Left ventricle myocardium inferior (tissue), 1 donor: ENCODE results near the gene FCN3. TPM values are rescaled to one million over a fixed set of nuclear protein-coding genes. Genes with fewer than 3 reads are reported as not detected.

Source experiments
- DNase-seq: peaks from one replicate; pipeline ENCODE4 v3.0.0-alpha.2; 2020
- H3K27ac ChIP-seq: fragments of 200-600 bp; replicated peaks from 2 replicates; pipeline ENCODE4 v1.8.0; 2021
- H3K27me3 ChIP-seq: fragments of 200-600 bp; 2 replicates; pipeline ENCODE4 v1.8.0; 2021; ENCODE audit warnings: low read depth
- H3K36me3 ChIP-seq: fragments of 200-600 bp; 2 replicates; pipeline ENCODE4 v1.8.0; 2021
- H3K4me1 ChIP-seq: fragments of 200-600 bp; 2 replicates; pipeline ENCODE4 v1.8.0; 2021
- H3K4me3 ChIP-seq: fragments of 200-600 bp; 2 replicates; pipeline ENCODE4 v1.8.0; 2021; ENCODE audit warnings: mild to moderate bottlenecking, moderate library complexity
- H3K9me3 ChIP-seq: fragments of 200-600 bp; replicated peaks from 2 replicates; pipeline ENCODE4 v1.8.0; 2021
- intact Hi-C: fragments of 100-400 bp; cut with micrococcal nuclease; formaldehyde crosslinking; loops from one replicate; pipeline ENCODE4 v1.11.0; 2022
- total RNA-seq: library from RNA; stranded (reverse); fragmentation: NEBNext Ultra II Directional; extraction: Animal tissue kit (Norgen Biotek cat#: 25700); gene quantifications from one replicate; pipeline ENCODE4 v1.2.1, GENCODE V29; 2021
- TF ChIP-seq, protein P1 (sequence below): fragments of 200-600 bp; IDR thresholded peaks from 2 replicates; pipeline ENCODE4 v1.8.0; 2021; ENCODE audit warnings: antibody characterized with exemption, mild to moderate bottlenecking, borderline replicate concordance
- donor health status: DM: no; HTN: yes; CAD: no; lungs with severe emphysema.

FCN3 gene
- total RNA-seq, 1 donor from 2014 or later = 27.3 TPM

DNA sequence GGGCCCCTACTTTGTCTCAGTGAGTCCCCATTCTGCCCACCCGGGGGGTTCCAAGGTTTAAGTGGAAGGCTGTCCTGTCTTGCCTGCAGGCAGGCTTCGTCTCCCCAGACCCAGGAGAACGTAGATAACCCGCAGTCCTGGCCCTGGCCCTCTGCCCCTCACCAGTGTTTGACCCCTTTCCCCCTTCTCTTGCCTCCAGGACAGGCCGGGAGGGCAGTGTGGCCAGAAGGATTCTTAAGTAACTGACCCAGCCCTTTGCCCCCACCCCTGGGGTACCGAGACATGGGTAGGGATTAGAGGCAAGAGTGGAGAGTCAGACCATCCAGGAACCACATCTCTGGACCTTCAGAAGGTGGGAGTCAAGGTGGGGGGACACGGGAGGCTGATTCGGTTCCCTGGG lies 43.8 kb downstream of the FCN3 start:
- Histone ChIP-seq H3K36me3 (peaks cover 57% of the 10 kb centered on the region), H3K27me3 (no peaks in the 10 kb centered on the region), H3K4me3 (no peak overlapping the region), H3K27ac (peak overlapping the region; percentile 68), H3K4me1 (peaks cover 54% of the 10 kb centered on the region), H3K9me3 (no peaks in the 10 kb centered on the region)
- DNase-seq = no peak
- intact Hi-C loops = no loop called here
- TF ChIP-seq, protein P1, sequence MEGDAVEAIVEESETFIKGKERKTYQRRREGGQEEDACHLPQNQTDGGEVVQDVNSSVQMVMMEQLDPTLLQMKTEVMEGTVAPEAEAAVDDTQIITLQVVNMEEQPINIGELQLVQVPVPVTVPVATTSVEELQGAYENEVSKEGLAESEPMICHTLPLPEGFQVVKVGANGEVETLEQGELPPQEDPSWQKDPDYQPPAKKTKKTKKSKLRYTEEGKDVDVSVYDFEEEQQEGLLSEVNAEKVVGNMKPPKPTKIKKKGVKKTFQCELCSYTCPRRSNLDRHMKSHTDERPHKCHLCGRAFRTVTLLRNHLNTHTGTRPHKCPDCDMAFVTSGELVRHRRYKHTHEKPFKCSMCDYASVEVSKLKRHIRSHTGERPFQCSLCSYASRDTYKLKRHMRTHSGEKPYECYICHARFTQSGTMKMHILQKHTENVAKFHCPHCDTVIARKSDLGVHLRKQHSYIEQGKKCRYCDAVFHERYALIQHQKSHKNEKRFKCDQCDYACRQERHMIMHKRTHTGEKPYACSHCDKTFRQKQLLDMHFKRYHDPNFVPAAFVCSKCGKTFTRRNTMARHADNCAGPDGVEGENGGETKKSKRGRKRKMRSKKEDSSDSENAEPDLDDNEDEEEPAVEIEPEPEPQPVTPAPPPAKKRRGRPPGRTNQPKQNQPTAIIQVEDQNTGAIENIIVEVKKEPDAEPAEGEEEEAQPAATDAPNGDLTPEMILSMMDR = no peak

DNA sequence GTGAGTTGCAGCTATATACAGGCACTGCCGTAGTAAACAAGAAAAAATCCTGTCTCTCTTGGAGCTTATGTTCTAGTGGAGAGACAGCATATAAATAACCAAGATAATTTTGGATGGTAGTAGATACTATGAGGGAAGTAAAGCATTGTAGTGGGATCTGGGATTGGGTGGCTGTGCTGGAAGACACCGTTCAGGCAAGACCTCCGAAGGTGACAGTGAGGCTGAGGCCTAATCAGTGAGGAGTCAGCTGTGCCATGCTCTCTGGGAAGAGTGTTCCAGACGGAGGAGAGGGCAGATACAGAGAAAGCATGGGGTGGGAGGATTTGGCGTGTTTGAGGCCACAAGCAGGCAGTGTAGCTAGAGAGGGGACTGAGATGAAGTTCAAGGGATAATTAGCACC lies 46.7 kb downstream of the FCN3 start:
- Histone ChIP-seq H3K27ac (peak overlapping the region; percentile 63), H3K9me3 (no peaks in the 10 kb centered on the region), H3K27me3 (no peaks in the 10 kb centered on the region), H3K36me3 (peaks cover 45% of the 10 kb centered on the region), H3K4me3 (no peak overlapping the region), H3K4me1 (peaks cover 78% of the 10 kb centered on the region)
- no peak for DNase-seq
- intact Hi-C loops = no loop called here
- TF ChIP-seq, protein P1 = no peak

DNA sequence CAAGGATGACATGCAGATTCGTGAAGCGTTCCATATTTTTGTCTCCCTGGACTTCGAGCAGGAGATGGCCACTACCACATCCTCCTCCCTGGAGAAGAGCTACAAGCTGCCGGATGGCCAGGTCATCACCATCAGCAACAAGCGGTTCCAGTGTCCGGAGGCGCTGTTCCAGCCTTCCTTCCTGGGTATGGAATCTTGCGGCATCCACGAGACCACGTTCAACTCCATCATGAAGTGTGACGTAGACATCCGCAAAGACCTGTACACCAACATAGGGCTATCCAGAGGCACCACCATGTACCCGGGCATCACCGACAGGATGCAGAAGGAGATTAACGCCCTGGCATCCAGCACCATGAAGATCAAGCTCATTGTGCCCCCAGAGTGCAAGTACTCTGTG lies 49.3 kb downstream of the FCN3 start:
- H3K4me3 ChIP-seq = no peak overlapping the region
- intact Hi-C loops = no loop called here
- H3K9me3 ChIP-seq = no peaks in the 10 kb centered on the region
- TF ChIP-seq, protein P1 = no peak
- H3K36me3 ChIP-seq = peaks cover 26% of the 10 kb centered on the region
- DNase-seq = no peak
- H3K4me1 ChIP-seq = peaks cover 76% of the 10 kb centered on the region
- peak overlapping the region; percentile 63 for H3K27ac ChIP-seq
- H3K27me3 ChIP-seq = no peaks in the 10 kb centered on the region

DNA sequence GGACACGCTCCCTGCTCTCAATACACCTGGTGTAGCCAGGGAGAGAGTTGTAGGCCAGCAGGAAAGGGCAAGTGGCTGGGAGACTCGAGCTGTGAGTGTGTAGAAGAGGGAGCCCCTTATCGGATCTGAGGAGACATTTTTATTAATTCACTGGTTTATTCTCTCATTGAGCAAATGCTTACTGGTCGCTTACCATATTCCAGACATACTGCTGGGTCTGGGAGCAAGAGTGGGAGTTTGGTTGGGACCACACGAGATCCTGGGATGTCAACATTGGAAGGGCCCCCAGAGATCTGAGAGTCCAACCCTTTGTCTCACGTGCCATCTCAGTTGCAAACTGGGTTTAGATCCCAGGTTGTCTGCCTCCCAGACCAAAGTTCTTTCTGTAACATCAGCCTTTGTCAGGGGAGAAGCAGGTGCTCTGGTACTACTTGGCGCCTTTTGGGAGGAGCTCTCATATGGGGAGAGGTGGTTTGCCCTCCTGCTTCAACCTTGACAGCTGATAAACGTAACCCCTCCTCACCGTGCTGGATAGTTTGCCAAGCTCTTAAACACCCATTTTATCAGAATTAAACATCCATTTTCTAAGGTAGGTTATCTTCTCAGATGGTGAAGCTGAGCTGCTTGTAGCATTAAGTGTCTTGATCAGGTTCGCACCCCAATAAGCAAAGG lies 51.9 kb downstream of the FCN3 start:
- Histone ChIP-seq H3K4me1 (peaks cover 60% of the 10 kb centered on the region), H3K4me3 (peak overlapping the region; percentile 82), H3K36me3 (peaks cover 22% of the 10 kb centered on the region), H3K9me3 (no peaks in the 10 kb centered on the region), H3K27me3 (no peaks in the 10 kb centered on the region), H3K27ac (peak overlapping the region; percentile 91)
- DNase-seq = no peak
- intact Hi-C loops = no loop called here
- TF ChIP-seq, protein P1 = no peak

DNA sequence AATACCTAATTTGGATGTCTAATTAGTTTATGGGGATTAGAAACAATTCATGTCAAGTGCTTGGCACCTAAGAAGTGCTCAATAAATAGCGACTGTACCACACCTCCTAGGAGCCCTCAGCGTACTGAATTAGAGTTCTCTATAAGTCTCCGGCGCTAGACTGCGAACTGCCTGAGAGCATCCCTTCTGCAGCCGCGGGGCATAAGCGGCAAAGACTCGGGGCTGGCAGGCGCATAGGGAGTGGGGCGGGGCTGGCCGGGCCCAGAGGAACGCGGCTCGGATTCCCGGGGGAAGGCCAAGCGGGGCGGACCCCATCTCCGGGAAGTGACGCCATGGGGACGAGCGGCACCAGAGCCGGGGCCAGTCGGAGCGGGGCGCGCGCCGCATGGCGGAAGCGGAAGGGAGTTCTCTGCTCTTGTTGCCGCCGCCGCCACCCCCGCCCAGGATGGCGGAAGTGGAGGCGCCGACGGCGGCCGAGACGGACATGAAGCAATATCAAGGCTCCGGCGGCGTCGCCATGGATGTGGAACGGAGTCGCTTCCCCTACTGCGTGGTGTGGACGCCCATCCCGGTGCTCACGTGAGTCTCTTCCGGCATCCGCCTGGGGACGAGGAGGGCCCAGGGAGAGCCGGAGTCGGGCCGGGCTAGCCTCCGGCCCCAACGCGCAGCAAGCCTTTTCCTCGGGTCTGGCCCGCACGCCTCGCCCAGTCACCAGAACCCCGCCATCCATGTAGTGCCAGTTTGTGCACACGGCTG lies 52.6 kb downstream of the FCN3 start, which contains the start of gene TMEM222:
TSS of gene TMEM222 (plus strand) at position 351 of the 756 bp plus-strand sequence. CDS start at position 386, 35 bp downstream.
- Histone ChIP-seq H3K9me3 (no peaks in the 10 kb centered on the region), H3K4me1 (peaks cover 53% of the 10 kb centered on the region), H3K4me3 (peak within 1 kb of the TSS; percentile 82), H3K27me3 (no peaks in the 10 kb centered on the region), H3K36me3 (peaks cover 22% of the 10 kb centered on the region), H3K27ac (peak within 1 kb of the TSS; percentile 91)
- intact Hi-C loops = no loop called here
- peak; percentile 98 for DNase-seq
- TF ChIP-seq, protein P1 = peak; percentile 47

Other genes starting within 250 kb of the FCN3 start
- 19.5 TPM for gene SLC9A1, start 219.7 kb downstream of the FCN3 start, total RNA-seq
- 61.1 TPM for gene WDTC1, start 140.2 kb downstream of the FCN3 start, total RNA-seq
- gene TMEM222, start 52.7 kb downstream of the FCN3 start, total RNA-seq = 19.4 TPM
- 1.1 TPM for gene SYTL1, start 32.8 kb downstream of the FCN3 start, total RNA-seq
- 45.2 TPM for gene MAP3K6, start 7.9 kb downstream of the FCN3 start, total RNA-seq
- gene CD164L2, start 8.5 kb upstream of the FCN3 start, total RNA-seq = not detected
- gene GPR3, start 17.8 kb upstream of the FCN3 start, total RNA-seq = 0.16 TPM
- gene WASF2, start 115.3 kb upstream of the FCN3 start, total RNA-seq = 51.2 TPM
- gene AHDC1, start 229.3 kb upstream of the FCN3 start, total RNA-seq = 40.1 TPM